Measurements from ENCODE around the gene ADGRF5.
"Not testable (repeated sequence)": the region's sequence is repeated elsewhere in the genome, so short reads cannot be mapped to it uniquely, and the experiment has no call there.

Gene ADGRF5

DNA sequence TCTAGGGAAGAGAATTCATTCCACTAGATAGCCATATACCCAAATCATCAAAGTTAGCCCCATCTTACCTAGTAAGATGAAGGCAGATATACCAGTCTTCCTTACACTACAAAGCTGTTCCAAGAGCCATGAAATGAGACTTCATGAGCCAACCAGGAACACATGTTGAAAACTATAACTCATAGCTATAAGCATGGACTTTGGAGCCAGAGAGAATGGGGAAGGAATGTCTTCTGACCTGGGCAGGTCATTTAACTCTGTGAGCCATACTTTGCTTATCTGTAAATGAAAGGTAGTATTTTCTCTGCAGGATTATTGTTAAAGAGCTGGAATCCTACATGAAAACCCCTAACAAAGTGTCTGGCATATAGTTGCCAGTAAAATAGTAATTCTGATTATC is 27.3 kb downstream of the ADGRF5 start:
- DNase-seq (ENCODE audit: low read depth, low spot score), result no peak

DNA sequence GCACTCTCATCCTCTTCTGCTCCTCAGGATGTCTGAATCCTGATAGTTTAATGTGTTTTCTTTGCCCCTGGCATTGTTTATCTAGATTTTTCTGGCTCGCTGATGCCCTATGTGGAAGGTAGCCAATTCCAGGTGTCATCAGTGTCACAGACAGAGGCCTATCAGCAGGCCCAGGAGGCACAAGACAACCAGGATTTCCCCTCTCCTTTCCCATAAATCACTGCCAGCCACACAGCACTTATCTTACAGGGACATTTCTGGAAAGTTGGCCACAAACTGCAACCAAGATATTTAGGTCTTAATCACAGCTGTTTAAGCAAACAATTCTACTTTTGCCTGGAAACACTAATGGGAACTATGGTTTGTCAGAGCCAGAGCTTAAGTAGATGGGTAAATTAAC is 28.1 kb downstream of the ADGRF5 start:
- DNase-seq (ENCODE audit: low read depth, low spot score), result no peak

DNA sequence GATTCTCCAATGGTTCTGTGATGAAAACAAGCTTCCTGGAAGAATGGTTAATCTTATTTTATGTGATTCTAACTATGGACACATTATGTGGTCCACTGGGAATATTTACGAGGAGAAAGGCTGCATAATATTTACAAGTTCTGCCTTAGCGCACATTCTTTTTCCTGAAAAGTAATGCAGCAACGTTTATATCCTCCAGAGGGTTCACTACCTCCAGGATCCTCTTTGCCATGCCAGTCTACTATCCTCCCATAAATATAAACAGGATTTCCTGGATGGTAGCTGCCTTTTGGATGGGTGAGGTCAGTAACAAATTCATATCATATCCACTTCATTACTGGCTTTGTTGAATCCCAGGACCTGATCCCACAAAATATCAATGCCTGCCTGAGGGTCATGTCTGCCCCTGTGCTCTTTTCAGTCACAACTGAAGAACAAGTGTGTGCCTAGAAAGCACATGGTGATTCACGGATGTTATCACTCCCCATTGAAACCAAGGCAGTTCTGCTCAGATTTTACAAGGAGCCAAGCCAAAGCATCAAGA is 30.4 kb downstream of the ADGRF5 start:
- DNase-seq (ENCODE audit: low read depth, low spot score), result no peak

DNA sequence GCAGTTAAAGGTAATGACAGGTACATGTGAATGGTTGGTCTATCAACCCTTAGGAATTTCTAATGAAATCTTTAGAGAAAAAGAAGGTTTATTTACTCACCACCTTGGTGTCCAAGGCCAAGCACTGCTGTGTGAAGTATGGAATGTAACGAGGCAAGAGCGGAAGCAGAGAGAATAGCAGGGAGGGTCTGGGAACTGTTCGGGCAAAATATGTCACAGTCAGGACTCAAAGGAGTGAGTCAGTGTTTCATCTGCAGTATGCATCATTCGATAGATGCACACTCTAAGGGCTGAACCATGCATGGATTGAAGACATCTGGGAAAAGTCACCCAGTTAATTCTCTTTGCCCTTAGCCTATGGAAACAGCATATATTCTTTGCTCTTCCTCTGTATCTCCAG is 33.2 kb downstream of the ADGRF5 start:
- no peak for DNase-seq (ENCODE audit: low read depth, low spot score)

DNA sequence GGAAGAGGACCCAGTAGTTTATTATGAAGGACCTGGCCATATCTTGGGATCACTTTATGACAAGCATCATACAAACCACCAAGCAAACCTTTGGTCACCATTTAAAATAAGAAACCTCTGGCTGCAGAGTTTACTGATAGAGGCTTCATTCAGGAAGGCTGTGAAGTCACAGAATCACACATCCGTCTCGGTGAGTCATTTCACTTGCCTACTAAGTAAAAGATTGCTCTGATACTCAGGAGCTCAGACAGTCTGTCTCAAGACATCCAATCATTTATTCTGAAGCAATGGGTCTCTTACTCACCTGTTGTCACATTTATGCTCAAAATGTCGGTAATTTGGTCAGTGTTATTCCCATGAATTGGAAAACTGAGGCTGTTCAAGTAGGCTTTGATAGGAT is 33.7 kb downstream of the ADGRF5 start:
- no peak for DNase-seq (ENCODE audit: low read depth, low spot score)

DNA sequence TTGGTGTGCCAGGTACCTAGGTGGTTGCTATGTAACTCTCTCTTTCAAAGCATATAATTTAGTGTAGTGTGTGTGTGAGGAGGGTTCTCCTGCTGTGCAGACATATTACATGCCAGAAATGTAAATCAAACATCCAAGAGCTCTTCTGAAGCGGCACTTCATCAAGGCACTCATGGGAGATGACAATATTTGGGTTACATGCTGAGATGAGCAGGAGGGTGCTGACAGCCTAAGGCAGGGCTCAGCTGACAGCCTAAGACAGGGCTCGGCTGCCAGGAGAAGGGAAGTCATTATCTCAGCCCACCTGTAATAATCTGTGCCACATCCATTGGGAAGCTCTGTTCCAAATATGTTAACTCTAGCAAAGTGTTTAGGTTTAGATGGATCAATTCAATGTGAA is 39.1 kb downstream of the ADGRF5 start:
- DNase-seq (ENCODE audit: low read depth, low spot score), result no peak

DNA sequence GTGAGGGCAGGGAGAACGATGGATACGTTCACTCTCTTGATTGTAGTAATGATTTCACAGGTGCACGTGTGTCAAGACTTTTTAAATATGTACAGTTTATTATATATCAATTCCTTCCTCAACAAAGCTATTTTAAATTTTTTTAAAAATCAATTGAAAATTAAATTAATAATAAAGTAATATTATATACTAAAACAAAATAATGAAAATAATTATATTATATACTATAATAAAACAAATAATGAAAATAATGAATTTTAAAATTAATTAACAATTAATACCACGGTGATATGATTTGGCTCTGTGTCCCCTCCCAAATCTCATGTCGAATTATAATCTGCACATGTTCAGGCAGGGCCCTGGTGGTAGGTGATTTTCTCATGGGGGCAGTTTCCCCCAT is 42.7 kb downstream of the ADGRF5 start:
- no peak for DNase-seq (ENCODE audit: low read depth, low spot score)

DNA sequence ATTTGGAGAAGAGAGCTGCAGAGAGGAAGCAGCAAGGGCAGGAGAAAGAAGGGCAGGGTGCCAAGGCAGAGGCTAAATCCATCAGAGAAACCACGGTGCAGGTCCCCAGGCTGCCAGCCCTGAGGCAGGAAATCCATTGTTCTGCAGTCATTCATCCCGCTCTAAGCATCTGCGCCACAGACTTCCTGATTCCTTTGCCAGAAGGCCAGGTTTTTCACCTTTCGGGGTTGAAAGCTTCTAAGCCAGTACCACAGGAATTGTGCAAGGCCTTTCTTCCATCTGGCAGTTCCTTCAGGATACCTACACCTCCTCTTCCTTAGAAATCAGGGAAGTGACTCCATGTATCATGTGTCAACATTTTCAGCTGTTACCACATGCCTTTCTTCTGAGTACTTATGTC is 45.6 kb downstream of the ADGRF5 start:
- DNase-seq (ENCODE audit: low read depth, low spot score), result peak; percentile 40

DNA sequence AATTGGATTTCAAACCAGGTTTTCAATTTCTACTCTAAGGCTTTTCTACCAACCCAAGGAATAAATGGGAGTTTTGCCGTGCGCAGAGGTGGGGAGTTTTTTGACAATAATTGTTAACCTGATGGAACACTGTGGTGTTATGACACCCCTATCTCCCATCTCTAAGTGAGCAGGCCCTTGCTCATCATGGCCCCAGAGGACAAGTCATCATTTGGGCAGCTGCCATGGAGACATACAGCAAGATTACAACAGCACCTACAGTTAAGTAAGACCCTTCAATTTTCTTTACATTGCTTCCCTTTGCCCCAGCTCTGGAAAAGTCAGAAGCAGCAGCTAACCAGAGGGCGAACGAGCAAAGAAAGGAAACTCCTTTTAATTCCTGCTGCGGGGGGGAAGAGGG is 54.3 kb downstream of the ADGRF5 start:
- DNase-seq (ENCODE audit: low read depth, low spot score), result no peak

DNA sequence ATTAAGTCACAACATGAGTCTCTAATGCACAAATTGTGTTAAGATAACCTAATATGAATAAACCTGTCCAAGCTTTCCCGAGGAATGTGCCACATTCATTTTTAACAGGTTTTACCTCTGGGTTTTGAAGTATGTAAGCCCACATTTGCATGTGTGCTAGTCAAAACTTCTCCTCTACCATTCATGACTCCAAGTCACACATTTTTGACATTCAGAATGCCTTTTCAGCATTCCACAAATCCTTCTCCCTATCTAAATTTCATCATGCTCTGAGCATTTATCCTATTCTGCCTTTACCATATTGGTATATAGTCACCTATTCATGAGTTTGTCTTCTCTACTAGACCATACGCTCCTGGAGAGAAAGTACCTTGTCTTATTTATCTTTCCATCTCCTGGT is 56.5 kb downstream of the ADGRF5 start:
- no peak for DNase-seq (ENCODE audit: low read depth, low spot score)

DNA sequence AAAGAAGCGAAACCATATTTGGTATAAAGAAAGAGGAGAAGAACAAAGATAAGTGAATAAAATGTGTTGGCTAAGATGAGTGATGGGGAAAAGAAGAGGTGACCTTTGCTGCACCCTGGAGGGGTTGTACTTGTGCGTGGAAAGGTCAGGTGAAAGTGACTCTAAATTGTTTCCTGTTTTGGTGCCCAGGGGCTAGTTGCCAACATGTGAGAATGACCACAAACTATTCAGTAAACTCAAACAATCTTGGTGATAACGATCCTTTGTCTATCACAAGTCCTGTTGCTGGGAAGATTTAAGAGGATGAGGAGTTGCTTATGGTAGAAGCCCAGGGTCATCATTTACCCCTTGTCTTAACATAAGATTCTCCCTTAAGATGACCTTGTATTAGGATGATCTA is 57.9 kb downstream of the ADGRF5 start:
- DNase-seq (ENCODE audit: low read depth, low spot score), result no peak

DNA sequence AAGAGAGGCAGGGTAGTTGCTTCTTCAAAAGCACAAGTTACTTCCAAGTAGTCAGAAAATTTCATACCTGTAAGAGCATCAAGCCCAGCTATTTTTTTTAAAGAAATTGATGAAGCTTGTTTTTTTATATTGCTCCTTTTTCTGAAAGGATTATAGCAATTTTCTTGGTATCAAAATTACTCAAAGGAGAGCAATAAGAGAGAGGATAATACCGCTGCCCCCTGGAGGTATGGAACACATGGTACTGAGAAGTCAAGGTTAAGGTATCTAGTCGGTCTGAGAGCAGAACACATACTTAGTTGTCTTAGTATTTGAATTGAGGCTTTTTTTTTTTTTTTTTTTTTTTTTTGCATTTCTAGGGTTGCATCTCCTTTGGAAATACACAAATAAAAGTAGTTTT is 59.4 kb downstream of the ADGRF5 start:
- DNase-seq (ENCODE audit: low read depth, low spot score), result no peak

DNA sequence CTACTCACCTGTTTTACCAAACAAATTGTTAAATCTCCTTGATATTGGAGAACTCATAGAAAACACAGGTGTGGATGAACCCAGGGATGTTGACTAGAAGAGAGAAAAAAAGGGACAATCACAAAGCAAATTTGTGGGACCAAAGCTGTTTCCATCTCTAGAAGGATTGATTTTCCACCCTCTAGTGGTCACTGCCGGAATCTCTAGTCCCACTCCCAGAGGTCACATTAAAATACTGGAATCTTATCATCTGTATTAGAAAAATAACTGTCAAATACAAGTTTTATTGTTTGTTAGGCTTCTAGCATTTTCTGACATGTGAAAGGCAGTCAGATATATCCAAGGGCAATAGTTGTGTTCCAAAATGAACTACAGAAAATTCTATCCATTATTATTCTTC is 65.8 kb downstream of the ADGRF5 start:
- not testable (repeated sequence) for DNase-seq (ENCODE audit: low read depth, low spot score)

DNA sequence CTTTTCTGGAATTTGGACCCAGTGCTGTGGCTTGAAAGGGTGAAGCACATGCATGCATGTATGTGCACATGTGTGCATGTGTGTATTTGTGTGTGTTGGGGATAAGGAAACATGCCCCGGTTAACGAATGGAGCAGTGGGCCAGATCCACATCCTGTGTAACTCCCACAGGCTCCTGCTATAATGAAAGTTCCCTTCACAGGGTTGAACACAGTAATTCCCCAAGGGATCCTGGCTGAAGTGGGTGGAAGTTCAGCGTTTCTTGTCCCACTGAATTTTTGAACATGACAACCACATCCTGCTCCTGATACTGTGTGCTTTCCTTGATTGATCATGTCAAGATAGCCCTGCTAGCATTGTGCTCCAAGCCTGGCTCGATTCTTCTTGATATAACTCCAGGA is 70.2 kb downstream of the ADGRF5 start:
- not testable (repeated sequence) for DNase-seq (ENCODE audit: low read depth, low spot score)

DNA sequence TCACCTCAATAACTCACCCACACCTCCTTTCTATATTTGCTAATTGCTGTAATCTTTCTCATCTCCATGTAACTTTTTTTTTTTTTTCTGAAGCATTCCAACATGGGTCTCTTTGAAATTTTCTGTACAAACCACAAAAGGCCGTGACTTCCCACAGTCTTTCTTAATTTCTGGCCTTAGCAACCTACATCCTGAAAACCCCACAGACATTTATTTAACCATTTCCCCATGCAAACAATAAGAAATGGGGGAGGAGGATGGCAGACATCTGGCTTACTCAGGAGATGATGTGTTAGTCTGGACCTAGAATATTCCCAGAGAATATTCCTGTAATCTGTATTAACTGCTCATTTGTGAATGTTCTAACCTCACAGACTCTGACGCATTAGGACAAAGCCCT is 70.9 kb downstream of the ADGRF5 start:
- DNase-seq (ENCODE audit: low read depth, low spot score), result no peak

DNA sequence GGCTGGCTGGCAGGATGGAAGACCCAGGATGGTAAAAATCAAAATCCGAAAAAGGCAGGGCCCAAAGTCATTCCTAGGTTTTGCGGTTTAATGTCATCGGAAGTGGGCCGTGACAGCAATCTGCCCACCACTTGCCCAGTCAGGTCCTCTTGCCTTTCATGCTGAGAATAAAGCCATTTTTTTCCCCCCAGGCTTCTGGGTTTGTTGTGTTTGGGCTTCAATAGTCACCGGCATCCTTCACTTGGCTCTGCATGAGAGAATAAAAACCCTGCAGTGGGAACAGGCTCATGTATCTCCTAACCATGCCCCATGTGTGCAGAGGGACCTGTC is 72.4 kb downstream of the ADGRF5 start:
- DNase-seq (ENCODE audit: low read depth, low spot score), result no peak

DNA sequence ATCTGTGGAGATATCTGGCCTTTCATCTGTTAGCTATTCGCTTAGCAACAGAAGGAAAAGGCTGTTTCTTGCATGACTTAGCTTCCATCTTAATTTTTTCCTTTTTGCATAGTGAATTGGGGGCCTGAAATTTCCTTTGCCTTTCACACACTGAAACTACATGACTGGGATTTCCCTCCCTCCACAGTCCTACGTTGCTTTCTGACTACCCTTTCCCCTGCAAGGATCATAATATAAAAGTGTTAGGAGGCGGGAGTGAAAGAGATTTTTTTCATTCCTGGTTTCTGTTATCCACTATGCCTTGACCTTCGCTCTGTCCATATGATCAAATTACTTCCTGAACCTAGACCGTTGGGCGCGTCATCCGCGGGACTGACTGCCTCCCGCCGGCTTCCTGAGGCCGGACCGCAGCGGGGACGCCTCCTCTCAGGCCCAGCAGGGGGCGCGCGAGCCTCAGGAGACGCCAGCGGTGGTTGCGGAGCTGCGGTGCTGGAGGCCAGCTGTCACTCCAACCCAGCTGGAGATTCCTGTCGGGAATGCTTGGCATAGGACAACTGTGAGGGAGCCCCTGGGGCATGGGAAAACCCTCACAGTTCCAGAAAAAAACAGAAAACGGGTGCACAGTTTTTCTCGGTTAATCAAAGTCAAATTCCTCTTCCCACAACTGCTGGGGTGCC is 72.9 kb downstream of the ADGRF5 start:
- DNase-seq (ENCODE audit: low read depth, low spot score), result peak; percentile 48

DNA sequence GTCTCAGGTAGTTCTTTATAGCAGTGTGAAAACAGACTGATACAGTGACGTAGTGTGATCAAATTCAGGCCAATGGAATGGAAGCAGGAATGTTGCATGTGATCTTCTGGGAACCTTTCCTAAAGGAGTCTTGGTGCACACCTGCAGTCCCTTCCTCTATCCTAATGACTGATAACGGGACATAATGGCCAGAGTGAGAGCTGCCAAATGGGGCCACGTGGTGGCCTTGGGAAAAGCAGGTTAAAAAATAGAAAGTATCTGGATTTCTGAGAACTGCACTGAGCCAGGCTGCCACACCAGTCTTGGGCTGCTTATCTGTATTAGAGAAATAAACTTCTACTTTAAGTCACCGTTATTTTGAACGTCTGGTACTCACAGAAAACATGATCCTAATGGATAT is 76.6 kb downstream of the ADGRF5 start:
- no peak for DNase-seq (ENCODE audit: low read depth, low spot score)

DNA sequence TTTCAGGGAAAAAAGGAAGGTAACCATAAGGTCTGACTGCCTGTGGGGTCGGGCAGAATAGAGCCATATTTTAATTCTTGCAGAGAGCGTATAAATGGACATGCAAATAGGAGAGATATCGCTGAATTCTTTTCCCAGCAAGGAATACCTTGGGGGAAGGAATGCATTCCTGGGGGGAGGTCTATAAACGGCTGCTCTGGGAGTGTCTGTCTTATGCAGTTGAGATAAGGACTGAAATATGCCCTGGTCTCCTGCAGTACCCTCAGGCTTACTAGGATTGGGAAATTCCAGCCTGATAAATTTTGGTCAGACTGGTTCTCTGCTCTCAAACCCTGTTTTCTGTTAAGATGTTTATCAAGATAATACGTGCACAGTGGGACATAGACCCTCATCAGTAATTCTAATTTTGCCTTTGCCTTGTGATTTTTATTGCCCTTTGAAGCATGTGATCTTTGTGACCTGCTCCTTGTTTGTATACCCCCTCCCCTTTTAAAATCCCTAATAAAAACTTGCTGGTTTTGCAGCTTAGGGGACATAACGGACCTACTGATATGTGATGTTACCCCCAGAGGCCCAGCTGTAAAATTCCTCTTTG is 79.4 kb downstream of the ADGRF5 start:
- not testable (repeated sequence) for DNase-seq (ENCODE audit: low read depth, low spot score)

DNA sequence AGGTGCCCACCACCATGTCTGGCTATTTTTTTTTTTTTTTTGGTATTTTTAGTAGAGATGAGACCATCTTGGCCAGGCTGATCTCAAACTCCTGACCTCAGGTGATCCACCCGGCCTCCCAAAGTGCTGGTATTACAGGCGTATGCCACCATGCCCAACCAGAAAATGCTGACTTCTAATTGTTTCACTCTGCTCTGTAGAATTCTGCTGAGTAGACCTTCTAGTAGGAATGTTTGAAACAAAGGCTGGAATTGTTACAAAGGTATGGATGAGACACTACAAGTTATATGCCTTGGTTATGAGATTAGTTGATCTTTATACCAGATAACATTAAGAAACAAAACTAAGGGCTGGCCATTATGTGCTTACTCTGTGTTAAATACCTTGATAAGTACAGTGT is 83.7 kb downstream of the ADGRF5 start:
- DNase-seq (ENCODE audit: low read depth, low spot score), result no peak

DNA sequence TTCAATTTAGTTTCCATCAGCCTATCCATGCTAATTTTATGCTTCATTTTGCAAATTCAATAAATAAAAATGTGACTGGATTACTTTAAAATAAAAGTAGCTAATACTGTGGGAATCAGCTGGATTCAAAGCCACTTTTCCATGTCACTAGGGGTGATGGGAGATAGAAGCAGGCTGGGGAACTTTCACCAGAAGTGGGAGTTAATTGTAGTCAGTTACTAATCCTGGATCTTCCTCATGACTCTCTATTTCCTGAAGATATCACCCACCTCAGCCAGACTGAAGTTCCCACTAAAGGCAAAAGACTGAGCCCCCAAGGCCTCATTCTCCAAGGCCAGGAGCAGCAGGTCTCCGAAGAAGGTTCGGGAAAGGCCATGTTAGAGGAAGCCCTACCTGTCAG is 86.7 kb downstream of the ADGRF5 start:
- DNase-seq (ENCODE audit: low read depth, low spot score), result not testable (repeated sequence)

DNA sequence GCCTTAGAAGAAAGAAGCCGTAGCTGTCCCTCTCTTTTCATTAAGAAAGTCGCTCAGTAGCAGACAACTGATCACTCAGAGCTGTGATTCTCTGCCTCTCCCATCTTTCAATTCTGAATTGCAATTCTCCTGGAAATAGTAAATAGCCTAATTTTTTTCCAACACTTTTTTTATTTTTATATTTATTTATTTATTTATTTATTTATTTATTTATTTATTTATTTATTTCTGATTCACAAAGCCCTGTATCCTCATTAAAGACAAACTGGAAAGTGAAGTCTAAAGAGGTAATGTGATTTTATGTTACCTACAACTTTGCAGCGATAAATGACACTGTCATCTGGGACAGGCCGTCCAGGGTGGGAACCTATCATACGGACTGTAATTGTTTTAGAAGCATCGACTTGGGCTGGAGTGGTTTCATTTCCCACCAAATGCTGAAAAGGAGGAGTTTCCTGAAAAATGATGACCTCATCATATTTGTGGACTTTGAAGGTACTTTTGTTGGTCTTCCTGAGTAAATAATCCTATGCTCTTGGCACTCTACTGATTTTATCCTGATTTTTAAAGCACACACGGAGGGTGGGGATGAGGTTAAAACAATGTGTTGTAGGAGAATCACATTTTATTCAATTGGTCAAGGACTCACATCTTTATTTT is 87.4 kb downstream of the ADGRF5 start:
- not testable (repeated sequence) for DNase-seq (ENCODE audit: low read depth, low spot score)

DNA sequence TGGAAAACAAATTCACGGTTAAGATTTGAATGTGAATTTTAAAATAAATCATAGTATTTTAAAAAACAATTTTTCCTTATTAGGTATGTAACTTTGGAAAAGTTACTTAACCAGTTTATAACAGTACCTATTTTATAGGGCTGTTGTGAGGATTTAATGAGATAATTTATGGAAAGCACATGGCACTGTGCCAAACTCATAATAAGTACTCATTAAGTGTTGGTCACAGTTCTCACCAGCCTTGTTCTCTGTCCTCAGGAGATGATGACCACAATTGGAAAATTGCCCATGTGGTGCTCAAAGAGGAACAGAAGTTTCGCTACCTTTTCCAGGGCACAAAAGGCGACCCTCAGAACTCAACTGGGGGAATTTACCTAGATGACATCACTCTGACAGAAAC is 88.9 kb downstream of the ADGRF5 start:
- DNase-seq (ENCODE audit: low read depth, low spot score), result no peak
